GM18861 (cell line): Measurements from ENCODE around the gene SNTN.
"Not testable (repeated sequence)": the region's sequence is repeated elsewhere in the genome, so short reads cannot be mapped to it uniquely, and the experiment has no call there.

Source experiments
- ATAC-seq: cut with Tn5 transposase; IDR thresholded peaks from one replicate; pipeline ENCODE4 v1.9.1; 2021; ENCODE audit not compliant: unreplicated experiment

The SNTN gene

DNA sequence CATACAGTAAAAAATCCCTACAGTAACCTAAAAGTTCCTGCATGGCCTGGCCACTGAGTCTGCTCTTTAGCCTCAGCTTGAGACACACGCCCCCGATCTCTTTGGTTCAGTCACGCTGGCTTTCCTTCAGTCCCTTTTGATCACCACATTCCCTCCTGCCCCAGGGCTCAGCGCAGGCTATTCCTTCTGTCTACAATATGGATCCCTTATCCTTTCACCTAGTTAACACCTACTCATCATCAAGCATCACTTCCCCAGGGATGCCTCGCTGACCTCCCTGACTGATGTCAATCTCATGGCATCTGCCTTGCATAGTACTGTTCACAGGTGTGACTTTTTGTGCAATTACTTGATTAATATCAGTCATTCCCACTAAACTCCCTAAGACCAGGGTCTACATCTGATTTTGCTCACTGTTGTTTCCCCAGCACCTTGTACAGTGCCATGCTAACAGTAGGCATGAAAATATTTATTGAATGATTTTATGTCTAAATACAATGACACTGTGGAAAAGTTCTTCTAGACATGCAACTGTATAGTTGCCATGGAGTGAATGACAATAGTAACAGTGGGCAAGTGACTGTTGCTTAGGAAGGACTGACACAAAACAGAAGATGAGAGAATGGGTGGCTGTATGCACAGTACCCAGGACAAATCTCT, at the start of gene SNTN:
Gene SNTN (plus strand): TSS at position 610 of the 660 bp plus-strand sequence. CDS start 13 bp downstream, at position 623.
- no peak for ATAC-seq

DNA sequence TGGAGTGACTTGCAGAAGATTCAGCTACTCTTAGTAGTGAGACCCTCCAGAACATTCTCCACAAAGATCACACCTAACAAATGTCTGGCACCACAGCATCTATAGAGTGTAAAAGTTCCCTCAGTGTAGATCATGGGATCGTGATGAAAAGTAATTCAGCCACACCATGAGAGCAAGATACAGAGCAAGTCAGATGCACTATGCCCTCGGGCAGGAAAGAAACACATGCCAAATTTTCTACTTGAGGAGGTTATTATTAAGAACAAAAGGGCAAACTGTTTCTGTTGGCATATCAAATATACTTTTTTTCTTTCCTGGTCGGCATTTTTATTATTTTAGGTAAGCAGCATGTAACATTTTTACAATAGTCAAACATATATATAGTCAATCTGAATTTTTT, 44.8 kb upstream of the SNTN start:
- ATAC-seq, result no peak

DNA sequence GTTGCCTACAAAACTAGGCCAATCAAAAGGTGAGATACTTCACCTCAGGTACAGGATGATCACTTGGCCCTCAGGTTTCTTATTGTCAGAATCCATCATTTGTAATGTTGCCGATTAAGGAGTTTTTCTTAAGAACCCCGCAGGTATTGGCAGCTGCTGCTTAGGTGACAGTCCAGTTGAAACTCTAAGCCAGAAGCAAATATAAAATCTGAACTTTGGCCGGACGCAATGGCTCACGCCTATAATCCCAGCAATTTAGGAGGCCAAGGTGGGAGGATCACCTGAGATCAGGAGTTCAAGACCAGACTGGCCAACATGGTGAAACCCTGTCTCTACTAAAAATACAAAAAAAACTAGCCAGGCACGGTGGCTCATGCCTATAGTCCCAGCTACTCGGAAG, 43.1 kb upstream of the SNTN start:
- ATAC-seq, result no peak

DNA sequence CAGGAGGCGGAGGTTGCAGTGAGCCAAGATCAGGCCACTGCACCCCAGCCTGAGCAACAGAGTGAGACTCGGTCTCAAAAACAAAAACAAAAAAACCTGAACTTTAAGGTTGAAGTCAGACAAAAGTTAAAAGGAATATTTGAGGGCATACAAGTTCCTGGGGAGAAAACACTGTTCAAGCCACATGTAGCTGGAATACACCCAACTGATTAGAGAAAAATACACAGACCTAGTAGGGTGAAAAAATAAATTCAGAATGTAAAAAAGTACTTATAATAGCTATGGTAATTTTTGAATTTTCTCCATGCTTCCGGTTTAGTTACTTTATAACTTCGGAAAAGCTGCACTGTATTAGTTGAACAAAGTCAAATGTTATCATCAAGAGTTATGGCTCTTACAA, 42.6 kb upstream of the SNTN start:
- no peak for ATAC-seq

DNA sequence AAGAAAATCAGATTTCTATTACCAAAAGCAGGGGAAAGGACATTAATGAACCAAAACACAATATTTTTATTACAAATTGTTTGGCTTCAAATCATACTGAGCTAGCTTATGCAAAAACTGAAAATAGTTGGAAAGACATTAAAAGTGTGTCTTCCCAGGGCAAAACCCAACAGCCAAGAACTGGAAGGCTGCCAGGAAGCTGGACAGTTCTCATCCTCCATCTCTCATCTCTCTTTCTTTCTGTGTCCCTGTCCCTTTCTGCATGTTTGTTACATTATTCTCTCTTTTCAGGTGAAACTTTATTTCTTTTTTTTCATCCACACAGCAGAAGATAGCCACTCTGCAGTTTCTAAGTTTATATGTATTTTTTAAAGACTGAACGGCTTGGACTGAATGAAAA, 41.1 kb upstream of the SNTN start:
- no peak for ATAC-seq

DNA sequence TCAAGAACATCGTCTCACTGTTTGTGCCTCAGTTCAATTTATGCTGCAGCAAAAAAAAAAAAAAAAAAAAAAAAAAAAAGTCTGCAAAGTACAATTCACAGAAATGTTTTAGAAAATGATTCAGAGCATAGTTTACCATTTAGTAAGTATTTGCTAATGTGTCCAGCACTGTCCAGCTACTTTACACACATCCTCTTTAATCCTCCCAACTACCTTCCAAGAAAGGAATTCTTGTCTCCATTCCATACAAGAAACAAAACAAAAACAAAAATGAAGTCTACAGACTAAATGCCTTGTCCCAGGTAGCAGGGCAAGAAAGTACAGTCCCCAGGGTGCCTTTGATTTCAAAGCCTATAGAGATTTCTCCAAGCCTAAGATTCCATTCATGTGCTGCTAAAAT, 38.9 kb upstream of the SNTN start:
- no peak for ATAC-seq

DNA sequence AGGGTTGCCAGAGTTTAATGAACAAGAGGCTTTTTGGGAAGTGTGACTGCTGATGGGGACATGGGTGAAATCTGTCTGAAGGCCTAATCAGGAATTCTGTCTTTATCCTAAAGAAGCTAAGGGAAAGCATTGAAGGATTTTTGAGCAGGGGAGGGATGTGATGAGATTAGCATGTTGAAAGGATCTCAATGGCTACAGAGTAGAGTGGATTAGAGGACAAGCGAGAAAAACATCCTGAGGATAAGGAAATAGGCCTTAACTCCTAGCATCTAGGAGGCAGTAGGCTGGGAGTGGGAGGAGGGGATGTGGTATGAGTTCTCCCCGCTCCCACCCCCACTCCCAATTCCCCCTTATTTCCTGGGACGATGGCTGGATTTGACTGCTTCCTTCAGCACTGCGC, 35.1 kb upstream of the SNTN start:
- no peak for ATAC-seq

DNA sequence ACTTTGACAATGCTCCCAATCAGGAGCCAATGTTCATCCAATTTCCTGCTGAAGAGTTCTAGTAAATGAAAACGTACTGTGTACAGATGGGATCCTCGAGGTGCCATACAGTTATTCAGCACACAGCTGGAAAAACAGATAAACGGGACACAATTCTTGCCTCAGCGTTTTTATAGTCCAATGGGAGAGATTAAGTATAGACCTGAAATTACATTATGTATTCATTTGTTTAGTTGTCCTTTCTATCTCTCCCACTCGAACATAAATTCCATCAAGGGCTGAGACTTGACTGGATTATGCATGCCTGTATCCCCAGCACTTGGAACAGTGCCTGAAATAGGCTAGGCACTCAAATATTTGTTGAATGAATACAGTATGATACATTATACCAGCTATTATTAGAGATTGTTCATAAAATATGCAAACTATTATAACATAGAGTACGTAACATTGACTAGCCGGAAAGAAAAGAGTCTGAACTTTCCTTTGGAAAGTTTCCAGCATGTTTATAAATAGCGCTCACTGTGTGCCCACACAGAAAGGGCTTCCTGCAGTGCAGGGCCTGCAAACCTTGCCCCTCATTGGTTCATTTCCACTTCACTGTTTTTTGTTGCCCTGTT, 27.4 kb upstream of the SNTN start:
- no peak for ATAC-seq

DNA sequence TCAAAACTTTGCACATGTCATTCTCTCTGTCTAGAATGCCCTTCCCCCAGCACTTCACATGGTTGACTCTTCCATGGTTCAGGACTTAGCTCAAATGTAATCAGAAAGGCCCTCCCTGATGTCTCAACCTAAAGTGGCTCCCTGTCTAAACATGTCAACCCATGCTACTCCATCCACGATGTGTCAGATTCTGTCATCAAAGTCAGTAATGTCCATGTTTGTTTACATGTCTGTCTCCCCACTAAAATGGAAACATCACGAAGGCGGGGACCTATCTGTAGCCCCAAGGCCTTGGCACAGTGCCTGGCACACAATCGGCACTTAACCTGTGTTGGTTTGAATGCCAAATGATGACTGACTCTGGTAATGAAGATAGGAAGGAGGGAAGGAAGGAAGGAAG, 20.8 kb upstream of the SNTN start:
- no peak for ATAC-seq

DNA sequence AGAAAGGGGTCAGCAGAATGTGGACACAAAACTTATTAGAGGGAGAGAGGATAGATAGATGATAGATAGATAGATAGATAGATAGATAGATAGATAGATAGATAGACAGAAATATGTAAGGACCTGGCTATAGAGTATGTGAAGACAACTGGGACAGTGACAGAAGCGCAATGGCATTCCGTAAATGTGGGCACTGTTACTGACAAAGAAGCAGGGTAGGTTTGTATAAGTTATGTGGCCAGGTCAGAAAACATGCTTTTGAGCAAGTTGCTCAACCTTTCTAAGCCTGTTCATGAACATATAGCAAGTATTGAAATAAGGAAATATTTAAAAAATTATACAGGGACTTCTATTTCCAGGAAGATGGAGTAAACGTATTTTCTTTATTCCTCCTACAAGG, 17.3 kb upstream of the SNTN start:
- ATAC-seq, result no peak

DNA sequence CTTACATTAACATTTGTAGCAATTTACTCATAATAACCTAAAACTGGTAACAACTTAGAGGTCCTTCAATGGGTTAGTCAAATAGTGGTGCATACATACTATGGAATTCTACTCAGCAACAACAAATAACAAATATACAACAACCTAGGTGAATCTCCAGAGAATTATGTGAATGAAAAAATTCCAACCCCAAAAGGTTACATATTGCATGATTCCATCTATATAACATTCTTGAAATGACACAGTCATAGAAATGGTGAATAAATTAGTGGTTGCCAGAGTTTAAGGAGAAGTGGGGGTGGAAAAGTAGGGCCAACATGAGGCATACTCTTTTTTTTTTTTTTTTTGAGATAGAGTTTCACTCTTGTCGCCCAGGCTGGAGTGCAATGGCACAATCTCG, 12.7 kb upstream of the SNTN start:
- no peak for ATAC-seq

DNA sequence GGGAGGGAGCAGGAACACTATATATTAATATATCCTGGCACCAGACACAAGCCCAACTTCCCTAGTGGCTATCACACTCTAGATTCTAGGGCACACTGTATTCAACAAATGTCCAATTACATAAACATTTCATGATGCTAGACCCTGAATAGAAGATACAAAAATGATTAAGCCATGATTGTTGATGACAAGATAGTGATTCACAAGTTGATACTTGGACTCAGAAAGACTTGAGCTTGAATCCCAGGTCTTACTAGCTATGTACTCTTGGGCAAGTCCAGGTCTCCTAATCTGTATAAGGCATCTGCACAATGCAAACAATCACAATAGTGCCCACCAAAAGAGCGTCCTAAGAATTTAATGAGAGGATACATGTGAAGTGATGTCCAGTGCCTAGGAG, 10.0 kb upstream of the SNTN start:
- ATAC-seq, result no peak

DNA sequence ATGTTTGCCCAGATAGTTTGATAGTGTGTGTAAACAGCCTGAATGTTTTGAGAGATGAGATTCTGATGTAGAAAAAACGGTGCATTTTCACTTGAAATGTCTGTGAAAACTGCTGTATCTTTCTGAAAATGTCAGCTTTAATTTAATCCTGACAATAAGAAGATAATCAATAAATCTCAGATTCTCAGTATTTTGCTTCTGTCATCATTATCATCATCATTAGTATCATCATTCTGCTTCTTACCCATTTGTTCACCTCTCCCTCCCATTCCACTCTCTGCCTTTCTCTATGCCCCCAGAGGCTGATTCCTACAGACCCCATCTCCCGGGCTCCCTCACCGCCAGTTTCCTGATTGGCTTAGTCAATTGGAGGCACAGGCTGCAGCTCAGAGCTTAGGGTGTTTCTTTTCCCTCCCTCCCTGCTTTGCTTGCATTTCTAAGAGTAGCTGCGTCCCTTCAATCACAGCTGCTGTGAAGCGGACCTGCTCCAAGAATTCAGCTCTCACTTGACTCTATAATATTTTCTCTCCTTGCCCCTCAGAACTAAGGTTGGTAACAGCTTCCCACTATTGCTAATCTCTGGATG, 8.2 kb upstream of the SNTN start:
- no peak for ATAC-seq

DNA sequence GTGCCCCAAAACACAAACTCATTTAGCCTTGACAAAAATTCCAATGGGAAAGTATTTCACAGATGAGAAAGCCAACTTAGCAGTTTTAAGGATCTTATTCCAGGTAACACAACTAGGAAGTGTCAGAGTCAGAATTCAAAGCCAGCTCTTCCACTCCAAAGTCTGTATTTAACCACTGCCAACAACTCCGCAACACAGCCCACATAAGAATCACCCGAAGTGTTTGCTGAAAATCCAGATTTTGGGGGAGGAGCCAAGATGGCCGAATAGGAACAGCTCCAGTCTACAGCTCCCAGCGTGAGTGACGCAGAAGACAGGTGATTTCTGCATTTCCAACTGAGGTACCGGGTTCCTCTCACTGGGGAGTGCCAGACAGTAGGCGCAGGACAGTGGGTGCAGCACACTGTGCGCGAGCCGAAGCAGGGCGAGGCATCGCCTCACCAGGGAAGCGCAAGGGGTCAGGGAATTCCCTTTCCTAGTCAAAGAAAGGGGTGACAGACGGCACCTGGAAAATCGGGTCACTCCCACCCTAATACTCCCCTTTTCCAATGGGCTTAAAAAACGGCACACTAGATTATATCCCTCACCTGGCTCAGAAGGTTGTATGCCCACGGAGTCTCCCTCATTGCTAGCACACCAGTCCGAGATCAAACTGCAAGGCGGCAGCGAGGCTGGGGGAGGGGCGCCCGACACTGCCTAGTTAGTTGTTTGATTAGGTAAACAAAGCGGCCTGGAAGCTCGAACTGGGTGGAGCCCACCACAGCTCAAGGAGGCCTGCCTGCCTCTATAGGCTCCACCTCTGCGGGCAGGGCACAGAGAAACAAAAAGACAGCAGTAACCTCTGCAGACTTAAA, 7.3 kb upstream of the SNTN start:
- ATAC-seq, result not testable (repeated sequence)

DNA sequence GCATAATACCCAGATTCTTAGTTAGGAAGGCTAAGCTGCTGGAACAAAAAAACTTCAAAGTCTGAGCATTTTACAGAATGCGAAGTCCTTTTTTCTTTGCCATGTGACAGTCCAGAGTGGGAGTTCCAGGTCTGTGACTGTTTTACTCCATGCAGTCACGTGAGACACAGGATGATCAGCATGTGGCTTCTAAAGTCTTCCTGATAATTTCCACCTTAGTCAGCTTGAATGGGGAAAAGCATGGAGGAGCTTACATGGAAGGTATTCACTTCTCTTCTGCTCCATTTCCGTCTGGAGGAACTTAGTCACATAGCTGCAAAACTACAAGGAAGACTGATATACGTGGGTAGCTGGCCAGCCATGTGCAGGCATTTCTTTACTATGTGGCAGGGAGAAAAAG, 1.7 kb downstream of the SNTN start:
- ATAC-seq, result no peak

DNA sequence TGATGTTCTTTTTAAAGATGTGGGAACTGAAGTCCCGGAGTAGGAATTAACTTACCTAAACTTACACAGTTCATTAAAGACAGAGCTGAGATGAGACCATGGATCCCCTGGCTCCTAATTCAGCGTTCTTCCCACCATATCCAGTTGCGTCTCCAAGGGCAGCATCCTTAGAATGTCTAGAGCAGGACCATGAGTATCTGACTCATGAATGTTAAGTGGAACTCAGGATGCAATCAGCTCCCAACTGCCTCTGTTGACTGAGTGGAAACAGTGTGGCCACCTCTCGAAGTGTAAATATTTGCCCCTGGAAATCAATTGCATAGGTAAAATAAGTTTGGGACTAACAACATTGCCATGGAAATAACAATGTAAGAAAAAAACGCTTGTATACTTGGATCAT, 2.5 kb downstream of the SNTN start:
- no peak for ATAC-seq

DNA sequence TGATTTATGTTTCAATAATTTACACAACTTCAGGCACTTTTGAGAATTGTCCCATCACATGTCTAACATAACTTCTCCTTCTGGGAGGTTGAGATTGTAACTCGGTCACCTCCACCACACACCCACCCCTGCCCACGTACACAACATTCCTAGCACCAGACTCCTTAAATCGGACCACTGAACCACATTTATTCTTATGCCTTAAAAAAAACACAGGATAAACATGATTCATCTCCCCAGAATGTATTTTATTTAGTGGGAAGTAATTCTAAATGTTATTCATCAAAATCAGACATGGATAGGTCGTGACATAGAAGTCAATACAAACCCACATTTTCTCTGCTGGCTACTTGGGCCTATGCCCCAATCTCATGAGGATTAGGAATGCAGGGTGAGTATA, 3.0 kb downstream of the SNTN start:
- no peak for ATAC-seq

DNA sequence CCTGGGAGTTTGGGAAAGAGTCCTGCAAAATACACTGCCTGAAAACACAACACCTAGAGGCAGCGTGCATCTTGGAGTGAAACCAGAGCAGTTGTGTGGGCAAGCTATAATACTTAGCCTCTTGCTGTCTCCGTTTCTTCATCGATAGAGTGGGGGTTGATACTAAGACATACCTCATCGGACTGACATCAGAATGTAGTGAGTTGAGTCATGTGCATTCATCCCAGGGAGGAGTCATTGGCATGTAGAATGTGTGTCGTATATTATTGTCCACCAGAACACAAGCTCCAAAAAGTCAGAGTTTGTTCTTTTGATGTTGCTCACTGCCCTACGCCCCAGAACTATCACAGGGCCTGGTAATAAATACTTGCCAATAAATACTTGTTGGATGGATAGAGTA, 4.3 kb downstream of the SNTN start:
- ATAC-seq, result no peak

DNA sequence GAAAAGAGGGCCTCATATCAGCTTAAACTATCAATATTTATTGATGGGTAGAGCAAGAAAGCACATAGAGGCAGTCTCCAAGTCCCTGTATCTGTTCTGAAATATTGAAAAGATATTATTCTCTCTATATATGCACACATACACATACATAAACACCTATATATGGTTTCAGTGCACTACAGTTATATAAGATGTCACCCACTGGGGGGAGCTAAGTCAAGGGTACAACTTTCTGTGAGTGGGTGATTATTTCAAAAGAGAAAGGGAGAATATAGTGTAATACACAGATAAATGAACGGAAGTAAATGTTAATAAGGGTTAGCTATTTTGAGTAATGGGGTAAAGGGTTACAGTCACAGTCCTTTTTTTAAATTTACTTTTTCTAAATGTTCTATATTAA, 8.8 kb downstream of the SNTN start:
- ATAC-seq, result no peak

DNA sequence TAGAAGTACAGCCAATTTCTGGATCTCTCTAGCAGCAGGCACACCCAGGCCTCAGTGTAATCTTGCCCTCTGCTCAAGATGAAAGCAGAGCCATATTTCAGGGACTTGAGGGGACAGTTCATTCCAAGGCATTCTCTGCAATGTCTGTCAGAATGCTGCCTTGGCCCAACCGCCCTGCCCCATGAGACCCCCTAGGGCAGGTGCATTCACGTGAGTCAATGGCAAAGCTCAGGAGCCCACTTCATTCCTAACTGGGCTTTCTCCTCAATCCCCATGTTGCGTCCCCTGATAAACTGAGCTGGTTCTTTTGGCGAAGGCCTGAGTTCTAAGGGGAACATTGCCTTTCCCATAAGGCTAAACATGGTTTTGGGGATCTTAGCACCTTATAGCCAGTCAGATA, 9.5 kb downstream of the SNTN start:
- no peak for ATAC-seq

DNA sequence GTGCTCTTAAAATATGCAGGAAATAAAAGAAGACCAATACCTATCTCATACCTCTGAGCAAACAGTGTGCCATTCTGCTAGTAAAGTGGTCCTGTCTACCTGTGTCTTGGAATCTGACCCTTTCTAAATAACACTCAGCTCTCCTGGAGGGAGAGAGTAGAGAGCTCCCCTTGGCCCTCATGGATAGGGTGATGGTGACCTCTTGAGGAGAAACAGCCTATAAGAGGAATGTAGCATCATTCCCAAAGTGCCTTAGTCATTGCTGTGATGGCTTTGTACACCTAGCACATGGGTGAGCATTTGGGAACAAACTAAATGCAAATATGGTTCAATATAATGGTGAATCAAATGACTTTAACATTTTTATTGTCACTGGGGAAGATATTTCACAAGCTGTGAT, 10.0 kb downstream of the SNTN start:
- no peak for ATAC-seq

DNA sequence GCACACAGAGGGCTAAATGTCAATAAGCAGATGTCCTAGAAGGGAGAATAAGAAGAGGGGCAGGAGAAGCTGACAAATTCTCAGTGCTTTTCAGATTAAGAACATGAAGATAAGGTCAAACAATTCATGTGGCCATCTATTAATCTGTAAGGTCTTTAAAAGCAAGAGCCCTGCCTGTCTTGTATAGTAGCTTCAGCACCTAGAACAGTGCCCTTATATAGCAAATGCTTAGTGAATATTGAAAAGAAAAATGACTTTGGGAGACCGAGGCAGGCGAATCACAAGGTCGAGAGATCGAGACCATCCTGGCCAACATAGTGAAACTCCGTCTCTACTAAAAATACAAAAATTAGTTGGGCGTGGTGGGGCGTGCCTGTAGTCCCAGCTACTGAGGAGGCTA, 18.1 kb downstream of the SNTN start:
- ATAC-seq, result no peak
